CD4-positive, alpha-beta T cell treated with Interleukin-12 subunit alpha and Interleukin-12 subunit beta, for 1 hour (primary cell): ENCODE results near the gene MND1.
"Not testable (repeated sequence)": the region's sequence is repeated elsewhere in the genome, so short reads cannot be mapped to it uniquely, and the experiment has no call there.

ENCODE experiments used
- DNase-seq: peaks from one replicate; pipeline ENCODE4 v3.0.0-alpha.2; 2020

MND1 gene

DNA sequence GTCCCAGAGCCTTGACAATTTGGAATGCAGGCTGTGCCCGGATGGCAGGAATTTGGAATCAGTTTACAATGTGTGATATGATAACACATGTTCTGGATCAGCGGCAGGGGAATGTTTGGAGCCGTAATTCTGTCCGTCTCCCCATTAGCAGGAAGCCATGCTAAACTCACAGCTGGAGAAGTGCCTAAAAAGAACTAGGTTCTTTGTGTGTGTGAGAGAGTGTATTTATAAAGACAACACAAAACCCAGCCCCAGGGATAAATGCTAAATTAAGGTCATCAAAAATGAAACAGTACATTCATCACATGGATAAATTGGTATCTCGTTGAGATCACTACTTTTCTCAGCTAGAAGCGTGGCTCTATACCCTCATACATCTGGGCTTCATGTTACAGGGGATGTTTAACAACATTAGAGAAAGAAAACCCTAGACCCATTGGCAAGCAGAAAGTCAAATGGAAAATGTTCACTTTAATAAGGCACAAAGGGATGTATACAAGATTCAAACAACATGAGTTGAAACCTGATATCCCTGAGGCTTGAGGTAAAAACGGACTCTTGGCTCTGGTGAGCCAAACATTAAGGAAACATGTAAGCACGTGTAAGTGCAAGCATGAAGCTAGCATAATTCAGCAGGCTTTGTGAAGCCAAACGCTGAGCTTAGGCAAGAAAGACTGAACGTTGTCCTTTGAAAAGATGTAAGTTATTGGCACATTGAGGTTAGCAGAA lies 103.7 kb downstream of the MND1 start:
- DNase-seq = no peak

- DNase-seq = no peak
These were observed 104.8 kb downstream of the MND1 start for GRCh38 chr4:153449338-153449737.

DNA sequence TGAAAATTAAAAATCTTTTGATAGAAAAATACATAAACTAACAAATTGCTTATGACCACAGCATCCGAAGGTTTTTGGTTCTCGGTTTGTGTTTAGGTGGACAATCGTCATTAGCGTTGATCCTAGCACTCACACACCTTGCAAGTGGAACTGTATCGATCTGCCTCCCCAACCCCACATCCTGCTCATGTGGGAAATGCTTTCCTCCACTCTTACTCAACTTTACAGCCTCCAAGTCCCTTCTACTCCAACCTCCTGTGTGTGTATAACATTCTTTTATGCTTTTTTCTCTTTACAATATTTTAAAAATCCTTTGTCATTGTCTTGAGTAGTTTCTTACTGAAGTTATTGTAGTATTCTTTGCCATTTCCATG lies 106.0 kb downstream of the MND1 start:
- no peak for DNase-seq

DNA sequence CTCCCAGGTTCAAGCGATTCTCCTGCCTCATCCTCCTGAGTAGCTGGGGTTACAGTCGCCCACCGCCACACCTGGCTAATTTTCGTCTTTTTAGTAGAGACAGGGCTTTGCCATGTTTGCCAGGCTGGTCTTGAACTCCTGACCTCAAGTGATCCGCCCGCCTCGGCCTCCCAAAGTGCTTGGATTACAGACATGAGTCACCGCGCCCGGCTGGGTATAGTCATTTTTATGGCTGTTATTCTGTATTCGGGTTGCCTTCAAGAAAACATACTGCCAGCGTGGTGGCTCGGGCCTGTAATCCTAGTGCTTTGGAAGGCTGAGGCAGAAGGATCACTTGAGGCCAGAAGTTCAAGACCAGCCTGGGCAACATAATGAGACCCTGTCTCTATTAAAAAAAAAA lies 106.7 kb downstream of the MND1 start:
- not testable (repeated sequence) for DNase-seq

- no peak for DNase-seq
These were observed 107.6 kb downstream of the MND1 start for GRCh38 chr4:153451911-153452657.

DNA sequence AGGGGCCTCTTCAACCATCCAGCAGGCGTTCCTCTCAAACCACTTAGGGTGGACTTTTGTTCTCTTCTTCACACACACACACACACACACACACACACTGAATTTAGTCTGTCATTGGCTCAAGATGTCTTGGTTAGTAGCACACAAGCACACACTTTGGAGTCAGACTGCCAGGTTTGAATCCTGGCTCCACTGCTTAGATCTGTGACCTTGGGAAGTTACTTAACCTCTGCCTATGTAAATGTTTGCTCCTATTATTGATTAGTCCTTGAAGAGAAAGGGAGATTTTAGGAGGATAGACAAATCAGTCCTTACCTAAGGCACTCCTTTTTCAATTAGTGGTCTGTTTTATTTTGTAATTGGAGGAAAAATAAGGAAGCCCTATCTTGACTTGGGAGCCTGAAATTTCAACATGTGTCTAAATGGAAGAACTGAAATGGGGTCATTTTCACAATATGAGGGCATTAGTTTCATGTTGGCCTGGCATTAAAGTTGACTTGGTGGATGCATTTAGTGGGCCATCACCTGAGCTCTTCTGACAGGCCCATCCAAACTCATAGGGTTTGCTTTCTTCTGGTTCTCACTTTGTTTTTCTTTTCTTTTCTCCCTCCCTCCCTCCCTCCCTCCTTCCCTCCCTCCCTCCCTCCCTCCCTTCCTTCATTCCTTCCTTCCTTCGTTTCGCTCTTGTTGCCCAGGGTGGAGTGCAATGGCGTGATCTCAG lies 108.3 kb downstream of the MND1 start:
- DNase-seq = no peak

- DNase-seq = no peak
These were observed 108.9 kb downstream of the MND1 start for GRCh38 chr4:153453402-153453801.

GRCh38 chr4:153458969-153459368 lies 114.5 kb downstream of the MND1 start:
- DNase-seq = no peak

DNA sequence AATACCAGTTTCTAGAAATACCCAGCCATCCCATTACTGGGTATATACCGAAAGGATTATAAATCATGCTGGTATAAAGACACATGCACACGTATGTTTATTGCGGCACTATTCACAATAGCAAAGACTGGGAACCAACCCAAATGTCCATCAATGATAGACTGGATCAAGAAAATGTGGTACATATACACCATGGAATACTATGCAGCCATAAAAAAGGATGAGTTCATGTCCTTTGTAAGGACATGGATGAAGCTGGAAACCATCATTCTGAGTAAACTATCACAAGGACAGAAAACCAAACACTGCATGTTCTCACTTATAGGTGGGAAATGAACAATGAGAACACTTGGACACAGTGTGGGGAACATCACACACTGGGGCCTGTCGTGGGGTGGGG lies 117.1 kb downstream of the MND1 start:
- DNase-seq = not testable (repeated sequence)

DNA sequence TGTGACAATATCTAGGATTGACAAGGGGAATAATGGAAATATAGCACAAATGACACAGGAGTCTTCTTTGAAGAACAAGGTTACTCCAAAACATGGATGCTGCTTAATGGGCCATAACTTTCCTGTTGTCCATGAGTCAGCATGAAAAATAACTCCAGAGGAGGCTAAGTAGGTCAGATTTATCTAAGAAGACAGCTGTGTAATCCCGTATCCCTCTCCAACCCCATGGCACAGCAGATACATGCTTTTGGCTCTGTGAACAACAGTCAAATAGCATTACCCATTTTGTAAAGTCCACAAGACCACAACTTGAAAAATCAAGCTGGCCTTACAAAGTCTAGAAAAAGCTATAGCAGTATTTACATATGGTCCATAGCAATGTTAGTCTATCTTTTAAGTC lies 119.6 kb downstream of the MND1 start:
- DNase-seq = no peak
